ENCODE data around the gene ATP6V1B1.

The ATP6V1B1 gene

DNA sequence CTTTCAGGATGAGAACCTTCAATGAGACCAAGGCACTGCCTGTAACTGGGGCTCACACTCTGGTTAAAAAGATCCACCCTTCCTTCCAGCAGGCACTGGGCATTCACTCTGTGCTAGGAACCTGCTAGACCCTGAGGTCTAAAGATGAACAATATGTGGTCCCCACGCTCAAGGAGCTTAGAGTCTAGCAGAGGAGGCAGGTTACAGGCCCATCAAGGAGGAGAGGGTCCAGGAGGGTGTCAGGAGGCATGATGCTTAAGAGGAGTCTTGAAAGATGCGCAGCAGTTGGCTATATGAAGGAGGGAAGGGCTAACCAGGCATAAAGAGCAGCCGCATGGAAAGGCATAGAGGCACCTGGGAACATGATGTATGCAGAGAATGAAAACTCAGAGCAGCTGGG is 47.3 kb downstream of the ATP6V1B1 start:
- DNase-seq (ENCODE audit: low read depth, low spot score) = no peak
- H3K4me3 ChIP-seq (ENCODE audit: low read length) = no peak overlapping the region

- no peak for DNase-seq (ENCODE audit: low read depth, low spot score)
- H3K4me3 ChIP-seq (ENCODE audit: low read length) = no peak overlapping the region
These were observed 48.0 kb downstream of the ATP6V1B1 start for GRCh38 chr2:70983506-70984227.

DNA sequence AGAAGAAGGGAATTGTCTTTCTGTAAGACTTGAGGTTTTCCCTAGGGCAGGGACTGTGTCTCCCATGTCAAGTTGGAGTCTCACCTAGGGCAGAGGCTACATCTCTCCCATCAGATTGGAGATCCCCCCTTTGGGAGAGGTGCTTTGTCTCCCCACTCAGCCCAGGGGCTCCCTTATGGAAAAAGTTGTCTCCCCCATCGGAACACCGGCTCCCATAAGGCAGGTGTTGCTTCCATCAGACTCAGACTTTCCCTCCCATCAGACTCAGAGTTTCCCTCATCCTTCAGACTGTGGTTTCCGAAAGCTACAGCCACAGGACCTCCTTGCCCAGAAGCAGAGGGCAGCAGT is 48.5 kb downstream of the ATP6V1B1 start:
- no peak for DNase-seq (ENCODE audit: low read depth, low spot score)
- H3K4me3 ChIP-seq (ENCODE audit: low read length) = no peak overlapping the region

- no peak for DNase-seq (ENCODE audit: low read depth, low spot score)
- no peak overlapping the region for H3K4me3 ChIP-seq (ENCODE audit: low read length)
These were observed 49.0 kb downstream of the ATP6V1B1 start for GRCh38 chr2:70984576-70985282.

GRCh38 chr2:70985283-70985688 is 49.6 kb downstream of the ATP6V1B1 start:
- no peak overlapping the region for H3K4me3 ChIP-seq (ENCODE audit: low read length)
- DNase-seq (ENCODE audit: low read depth, low spot score) = no peak

DNA sequence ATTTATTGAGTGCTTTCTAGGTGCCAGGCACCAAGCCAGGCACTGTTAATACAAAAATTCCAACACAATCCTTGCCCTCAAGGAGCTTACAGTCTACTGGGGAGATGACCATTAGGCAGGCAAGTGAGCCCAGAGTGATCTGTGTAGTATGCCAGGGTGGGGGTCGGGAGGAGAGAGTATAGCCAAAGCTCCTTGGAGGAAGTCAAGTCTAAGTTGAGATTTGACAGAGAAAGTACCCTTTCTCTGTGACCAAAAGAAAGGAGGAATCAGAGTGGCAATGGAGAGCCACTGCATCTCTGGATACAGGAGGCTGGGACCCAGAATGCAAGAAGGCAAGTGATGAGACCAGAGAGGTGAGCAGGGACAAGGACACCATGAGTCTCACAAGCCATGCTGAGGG is 50.3 kb downstream of the ATP6V1B1 start:
- no peak overlapping the region for H3K4me3 ChIP-seq (ENCODE audit: low read length)
- DNase-seq (ENCODE audit: low read depth, low spot score) = no peak

DNA sequence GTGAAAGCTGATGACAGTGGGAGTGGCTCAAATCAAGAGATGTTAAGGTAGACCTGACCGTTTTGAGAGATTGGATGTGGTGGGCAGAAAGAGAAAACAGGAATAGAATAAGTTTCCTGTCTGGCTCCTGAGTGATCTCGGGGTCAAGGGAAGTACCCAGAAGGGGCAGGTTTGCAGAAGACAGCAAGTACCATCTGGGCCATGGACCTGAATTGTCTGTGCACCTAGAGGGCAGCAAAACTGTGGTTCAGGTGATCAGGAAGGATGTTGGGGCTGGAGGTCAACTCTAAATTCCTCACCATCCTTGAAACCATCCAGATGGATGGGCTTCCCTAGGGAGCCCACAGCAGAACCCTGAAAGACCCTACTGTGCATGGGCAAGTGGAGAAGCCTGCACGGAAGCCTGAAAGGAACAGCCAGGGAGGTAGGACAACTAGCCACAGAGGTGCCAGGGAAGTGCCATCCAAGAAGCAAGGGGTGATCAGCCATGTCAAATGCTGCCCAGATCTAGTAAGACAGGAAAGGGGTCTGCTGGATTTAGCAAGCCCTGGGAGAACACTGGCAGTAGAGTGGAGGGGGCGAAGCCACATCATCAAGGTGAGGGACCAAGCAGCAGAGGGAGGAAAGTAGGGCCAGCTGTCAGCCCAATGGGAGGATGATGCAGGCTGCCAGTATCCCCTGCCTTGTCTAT is 50.9 kb downstream of the ATP6V1B1 start:
- H3K4me3 ChIP-seq (ENCODE audit: low read length) = no peak overlapping the region
- no peak for DNase-seq (ENCODE audit: low read depth, low spot score)

DNA sequence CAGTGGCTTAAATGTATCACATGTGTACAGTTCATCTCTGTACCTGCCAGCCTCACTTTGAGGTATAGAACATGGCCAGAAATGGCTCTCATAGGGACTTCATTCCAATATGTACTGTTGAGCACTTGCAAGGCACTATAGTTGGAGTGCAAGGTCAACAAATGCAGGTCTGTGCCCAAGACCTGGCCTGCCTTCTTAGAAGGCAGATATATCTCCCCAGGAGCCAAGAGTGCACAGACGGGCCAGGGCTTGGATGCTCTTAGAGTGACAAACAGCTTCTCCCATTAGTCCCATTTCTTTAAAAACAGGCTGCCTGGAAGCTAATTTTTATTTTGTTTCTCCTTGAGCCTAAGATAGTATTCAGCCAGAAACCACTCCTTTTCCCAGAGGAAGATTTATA is 51.7 kb downstream of the ATP6V1B1 start:
- DNase-seq (ENCODE audit: low read depth, low spot score) = no peak
- no peak overlapping the region for H3K4me3 ChIP-seq (ENCODE audit: low read length)

- no peak overlapping the region for H3K4me3 ChIP-seq (ENCODE audit: low read length)
- DNase-seq (ENCODE audit: low read depth, low spot score) = no peak
These were observed 52.5 kb downstream of the ATP6V1B1 start for GRCh38 chr2:70988151-70988550.

GRCh38 chr2:70988726-70989648 is 53.3 kb downstream of the ATP6V1B1 start:
- DNase-seq (ENCODE audit: low read depth, low spot score) = no peak
- H3K4me3 ChIP-seq (ENCODE audit: low read length) = no peak overlapping the region

GRCh38 chr2:70990216-70990615 is 54.5 kb downstream of the ATP6V1B1 start:
- H3K4me3 ChIP-seq (ENCODE audit: low read length) = no peak overlapping the region
- DNase-seq (ENCODE audit: low read depth, low spot score) = no peak

- no peak overlapping the region for H3K4me3 ChIP-seq (ENCODE audit: low read length)
These were observed 55.4 kb downstream of the ATP6V1B1 start for GRCh38 chr2:70991142-70991541.

DNA sequence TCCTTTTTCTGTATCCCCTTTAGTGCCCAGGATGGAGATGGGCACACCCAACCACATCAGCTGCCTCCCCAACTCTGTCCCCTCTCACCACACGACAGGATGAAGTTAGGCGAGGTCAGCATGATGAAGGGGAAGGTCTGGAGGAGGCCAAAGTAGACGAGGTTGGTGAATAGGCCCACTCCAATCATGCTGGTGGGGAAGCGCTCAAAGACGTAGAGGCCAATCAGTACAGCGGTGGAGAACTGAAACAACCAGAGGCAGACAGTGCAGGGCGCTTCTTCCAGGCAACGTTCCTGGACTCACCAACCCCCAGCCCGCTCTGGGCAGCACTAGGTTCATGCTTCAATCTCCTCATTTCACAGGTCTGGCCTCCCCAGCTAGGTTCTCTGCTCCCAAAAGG is 56.0 kb downstream of the ATP6V1B1 start:
- no peak overlapping the region for H3K4me3 ChIP-seq (ENCODE audit: low read length)

More at GRCh38 chr2:70991142-70991541, 55.4 kb downstream of the ATP6V1B1 start:
- no peak for DNase-seq (ENCODE audit: low read depth, low spot score)

GRCh38 chr2:70992945-70993853 is 57.5 kb downstream of the ATP6V1B1 start:
- peak overlapping the region; percentile 97 for H3K4me3 ChIP-seq (ENCODE audit: low read length)
- peak; percentile 30 for DNase-seq (ENCODE audit: low read depth, low spot score)

More for the DNA sequence above, 56.0 kb downstream of the ATP6V1B1 start:
- DNase-seq (ENCODE audit: low read depth, low spot score) = no peak

DNA sequence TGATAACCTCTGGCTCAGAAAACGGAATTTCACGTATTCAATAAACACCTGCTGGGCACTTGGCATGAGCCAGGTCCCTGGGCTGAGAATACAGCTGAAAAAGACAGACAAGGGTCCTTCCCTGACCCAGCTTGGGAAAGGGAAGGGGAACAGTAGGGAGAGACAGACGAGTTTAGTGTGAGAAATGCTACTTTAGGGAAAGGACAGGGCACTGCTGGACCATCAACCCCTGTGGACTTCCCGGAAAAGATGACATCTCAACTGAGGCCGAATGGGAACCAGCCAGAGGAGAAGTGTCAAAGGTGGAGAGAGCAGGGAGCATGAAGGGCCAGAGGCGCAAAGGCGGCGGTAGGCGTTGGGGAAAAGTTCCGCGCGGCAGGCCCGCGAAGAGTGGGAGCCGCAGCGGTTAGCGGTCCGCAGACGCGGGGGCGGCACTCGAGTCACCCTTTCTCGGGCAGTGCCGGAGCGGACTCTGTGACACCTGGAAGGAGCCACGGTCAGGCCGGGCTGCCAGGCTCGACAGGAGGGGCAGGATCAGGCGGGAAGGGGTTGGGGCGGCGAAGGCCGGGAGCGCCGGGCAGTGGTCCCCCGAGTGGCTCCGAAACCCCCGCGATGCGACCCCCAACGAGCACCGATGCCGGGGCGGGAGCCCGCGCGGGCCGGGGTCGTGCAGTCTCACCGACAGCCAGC is 58.5 kb downstream of the ATP6V1B1 start:
- DNase-seq (ENCODE audit: low read depth, low spot score) = no peak

DNA sequence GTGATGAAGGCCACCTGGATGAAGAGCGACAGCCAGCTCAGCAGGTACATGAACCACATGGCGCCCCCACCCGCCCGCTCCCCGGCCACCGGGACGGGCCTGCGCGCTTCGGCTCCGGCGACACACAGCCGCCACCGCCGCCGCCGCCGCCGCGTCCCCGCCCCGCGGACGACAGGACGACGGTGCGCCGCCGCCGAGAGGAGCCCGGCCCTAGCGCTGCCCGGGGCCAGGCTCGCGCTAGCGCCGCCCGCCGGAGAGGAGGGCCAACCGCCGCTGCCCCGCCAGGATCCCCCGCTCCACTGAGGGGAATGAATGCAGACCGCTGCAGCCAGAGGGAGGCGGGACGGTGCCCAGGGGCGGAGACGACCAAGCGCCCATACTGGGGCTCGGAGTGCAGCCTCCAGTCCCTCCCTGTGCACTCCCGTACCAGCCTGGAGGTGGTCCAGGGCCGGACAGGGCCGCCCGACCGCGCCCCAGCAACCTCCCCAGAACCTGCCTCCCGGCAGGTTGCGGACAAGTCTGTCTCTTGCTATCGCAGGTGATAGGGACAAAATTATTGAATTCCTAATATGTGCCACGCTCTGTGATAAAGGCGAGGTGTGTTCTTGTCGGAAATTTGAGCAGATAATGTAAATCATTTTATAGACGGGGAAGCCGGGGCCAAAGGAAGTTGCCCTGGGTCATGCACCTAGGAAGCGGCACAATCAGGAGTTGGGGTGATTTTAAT is 59.2 kb downstream of the ATP6V1B1 start, which contains the start of gene TEX261:
Gene TEX261, minus strand, starts transcription at position 175 of the 727 bp plus-strand sequence. Its CDS starts 116 bp downstream, at position 59.
- DNase-seq (ENCODE audit: low read depth, low spot score) = peak; percentile 71

More for the DNA sequence above, 58.5 kb downstream of the ATP6V1B1 start:
- peak overlapping the region; percentile 97 for H3K4me3 ChIP-seq (ENCODE audit: low read length)

GRCh38 chr2:70995426-70995729 is 59.7 kb downstream of the ATP6V1B1 start:
- peak; percentile 75 for DNase-seq (ENCODE audit: low read depth, low spot score)
- H3K4me3 ChIP-seq (ENCODE audit: low read length) = peak overlapping the region; percentile 82

More for the DNA sequence above, 59.2 kb downstream of the ATP6V1B1 start, which contains the start of gene TEX261:
- H3K4me3 ChIP-seq (ENCODE audit: low read length) = peak within 1 kb of the TSS; percentile 97
